Frontal cortex (tissue), 4 donors: ENCODE data around the gene TNFRSF25. TPM values are rescaled to one million over a fixed set of nuclear protein-coding genes. Genes with fewer than 3 reads are reported as not detected.
A peak's percentile ranks its signal among the peaks of the same experiment; 100 is the strongest.

Experiments used
- DNase-seq, 2 donors: peaks; one replicate each; pipeline ENCODE4 v3.0.0; 2012; ENCODE audit warnings: low spot score in 2 of 2
- FAIRE-seq: peaks from 2 replicates; lab custom pipeline; 2012; peaks lifted over from hg19 to GRCh38; lab: Jason Lieb, UNC
- total RNA-seq: library from RNA; depleted of rRNA; stranded (reverse); fragments of >200 nt; gene quantifications from one replicate; pipeline ENCODE4 v1.2.3, GENCODE V29; 2014
- donor health status: control.
- donor health status: control.
- donor health status: control.

Gene TNFRSF25, protein sequence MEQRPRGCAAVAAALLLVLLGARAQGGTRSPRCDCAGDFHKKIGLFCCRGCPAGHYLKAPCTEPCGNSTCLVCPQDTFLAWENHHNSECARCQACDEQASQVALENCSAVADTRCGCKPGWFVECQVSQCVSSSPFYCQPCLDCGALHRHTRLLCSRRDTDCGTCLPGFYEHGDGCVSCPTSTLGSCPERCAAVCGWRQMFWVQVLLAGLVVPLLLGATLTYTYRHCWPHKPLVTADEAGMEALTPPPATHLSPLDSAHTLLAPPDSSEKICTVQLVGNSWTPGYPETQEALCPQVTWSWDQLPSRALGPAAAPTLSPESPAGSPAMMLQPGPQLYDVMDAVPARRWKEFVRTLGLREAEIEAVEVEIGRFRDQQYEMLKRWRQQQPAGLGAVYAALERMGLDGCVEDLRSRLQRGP
- 9.0 TPM for total RNA-seq

DNA sequence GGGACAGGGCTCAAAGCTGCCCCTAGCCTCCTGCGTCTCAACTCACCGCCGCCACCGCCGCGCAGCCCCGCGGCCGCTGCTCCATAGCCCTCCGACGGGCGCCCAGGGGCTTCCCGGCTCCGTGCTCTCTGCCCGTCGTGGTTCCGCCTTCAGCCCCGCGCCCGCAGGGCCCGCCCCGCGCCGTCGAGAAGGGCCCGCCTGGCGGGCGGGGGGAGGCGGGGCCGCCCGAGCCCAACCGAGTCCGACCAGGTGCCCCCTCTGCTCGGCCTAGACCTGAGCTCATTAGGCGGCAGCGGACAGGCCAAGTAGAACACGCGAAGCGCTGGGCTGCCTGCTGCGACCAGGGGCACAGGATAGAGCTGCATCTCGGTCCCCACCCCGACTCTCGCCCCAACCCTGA is at the start of gene TNFRSF25:
TNFRSF25 (minus strand) TSS at position 151 of the 400 bp plus-strand sequence; CDS start at position 85, 66 bp downstream.
- FAIRE-seq (no peak), DNase-seq (no peak)

DNA sequence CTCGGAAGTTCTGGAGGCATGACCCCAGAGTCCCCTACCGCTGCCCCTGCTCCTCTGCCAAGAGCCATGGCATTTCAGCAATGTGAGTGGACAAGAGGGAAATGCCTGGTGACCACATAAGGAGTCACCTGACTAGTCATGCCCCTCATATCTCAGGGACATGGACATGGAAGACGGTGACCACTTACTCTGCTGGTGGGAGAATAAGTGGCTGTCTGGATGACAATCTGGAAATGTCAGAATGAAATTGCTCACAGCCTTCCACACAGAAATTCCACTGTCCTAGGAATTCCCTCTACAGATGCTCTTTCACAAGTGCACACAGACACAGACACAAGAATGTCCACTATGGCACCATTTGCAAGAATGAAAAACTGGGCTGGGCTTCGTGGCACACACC is 49.8 kb upstream of the TNFRSF25 start:
- no peak for FAIRE-seq

DNA sequence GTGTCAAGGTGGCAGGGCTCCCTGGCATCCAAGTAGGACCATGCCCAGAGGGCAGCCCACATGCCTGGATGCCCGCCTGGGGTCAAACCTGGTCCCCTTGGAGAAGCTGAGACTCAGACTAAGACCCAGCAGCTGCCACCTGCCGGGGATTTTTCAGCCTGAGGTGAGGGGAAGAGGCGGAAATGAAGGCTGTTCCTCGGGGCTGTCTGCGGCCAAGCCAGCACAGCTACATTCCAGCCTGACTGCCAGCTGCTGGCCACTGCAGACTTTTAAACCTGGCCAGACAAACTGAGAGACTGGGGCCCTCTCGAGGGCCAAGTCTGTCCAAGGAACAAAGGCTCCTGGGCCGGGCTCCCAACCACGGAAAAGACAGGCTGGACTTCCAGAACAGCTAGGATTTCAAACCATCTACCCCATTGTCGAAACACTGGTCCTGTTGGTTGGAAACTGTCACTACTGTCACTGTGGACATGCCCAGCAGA is 47.4 kb upstream of the TNFRSF25 start:
- FAIRE-seq: no peak
- no peak for DNase-seq

More for the DNA sequence above, 49.8 kb upstream of the TNFRSF25 start:
- DNase-seq: no peak

DNA sequence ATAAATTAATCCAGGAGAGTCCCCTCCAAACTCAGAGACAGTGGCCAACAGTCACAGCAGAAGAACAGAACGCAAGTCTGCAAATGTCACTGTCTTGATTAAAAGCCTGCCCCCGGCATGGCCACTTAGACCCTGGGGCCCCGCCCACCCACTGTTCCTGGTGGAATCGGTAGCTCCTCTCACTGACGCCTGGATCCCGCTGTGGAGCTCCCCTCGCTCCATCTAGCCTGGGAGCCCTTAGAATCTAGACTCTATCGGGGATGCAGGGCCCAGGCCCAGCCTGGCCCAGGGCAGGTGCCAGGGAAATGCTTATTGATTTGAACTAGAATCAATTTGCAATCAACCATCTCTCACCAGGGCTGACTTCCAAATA is 46.9 kb upstream of the TNFRSF25 start:
- no peak for FAIRE-seq

DNA sequence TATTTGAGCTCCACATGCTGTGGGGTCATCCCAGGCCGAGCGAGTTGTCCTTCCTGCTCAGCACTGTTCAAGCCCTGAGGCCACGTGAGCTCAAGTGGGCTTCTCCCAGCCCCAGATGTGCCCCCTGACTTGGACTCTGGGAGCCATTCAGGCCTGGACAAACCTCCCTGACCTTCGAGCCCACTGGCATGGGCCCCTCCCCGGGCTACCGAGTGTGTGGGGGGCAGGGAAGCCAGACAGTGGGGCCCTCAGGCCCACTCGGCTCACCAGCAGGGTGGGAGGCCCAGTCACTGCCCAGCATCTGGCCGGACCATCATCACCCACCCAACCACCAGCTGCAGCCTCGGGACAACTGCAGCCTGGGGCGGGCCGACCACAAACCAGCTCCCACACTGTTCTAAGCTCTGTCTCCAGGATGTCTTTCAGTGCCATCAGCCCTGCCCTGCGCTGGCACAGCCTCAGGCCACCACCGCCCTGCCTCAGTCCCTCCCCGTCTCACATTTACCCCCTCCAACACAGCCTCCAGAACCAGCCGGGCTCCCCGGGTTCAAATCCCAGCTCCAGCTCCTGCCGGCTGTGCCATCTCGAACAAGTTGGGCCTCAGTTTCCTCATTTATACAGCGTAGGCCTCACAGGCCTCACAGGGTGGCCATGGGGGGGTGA is 46.4 kb upstream of the TNFRSF25 start:
- DNase-seq: no peak
- no peak for FAIRE-seq

More for the DNA sequence above, 46.9 kb upstream of the TNFRSF25 start:
- no peak for DNase-seq

DNA sequence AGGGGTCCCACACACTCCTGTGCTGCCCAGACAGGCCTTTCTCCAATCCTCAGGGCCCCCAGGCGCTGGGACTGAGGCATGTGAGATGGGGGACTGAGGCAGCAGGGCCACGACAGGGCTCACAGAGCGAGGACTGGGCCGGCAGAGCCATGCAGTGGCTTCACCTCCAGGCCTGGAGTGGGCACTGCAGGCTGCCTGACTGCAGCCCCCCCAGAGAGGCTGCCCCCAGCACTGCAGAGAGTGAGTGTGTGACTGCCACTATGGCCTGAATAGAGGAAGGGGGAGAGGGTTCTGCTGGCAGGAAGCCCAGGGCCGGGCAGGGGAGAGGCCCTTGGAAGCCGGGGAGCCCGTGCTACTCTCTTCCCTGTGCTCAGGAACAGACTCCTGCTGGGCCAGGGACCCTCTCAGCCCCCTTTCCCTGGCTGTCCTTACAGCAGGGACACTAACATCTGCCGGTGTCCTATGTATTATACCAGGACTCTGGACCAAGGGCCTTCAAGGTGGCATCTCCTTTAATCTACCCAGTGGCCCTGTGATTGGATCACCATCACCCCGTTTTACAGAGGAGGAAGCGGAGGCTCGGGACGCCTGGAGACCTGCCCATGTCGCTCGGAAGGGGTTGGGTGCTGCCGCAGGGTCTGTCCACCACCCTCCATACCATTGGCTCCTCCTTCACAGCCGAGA is 45.7 kb upstream of the TNFRSF25 start:
- FAIRE-seq (no peak), DNase-seq (no peak)

DNA sequence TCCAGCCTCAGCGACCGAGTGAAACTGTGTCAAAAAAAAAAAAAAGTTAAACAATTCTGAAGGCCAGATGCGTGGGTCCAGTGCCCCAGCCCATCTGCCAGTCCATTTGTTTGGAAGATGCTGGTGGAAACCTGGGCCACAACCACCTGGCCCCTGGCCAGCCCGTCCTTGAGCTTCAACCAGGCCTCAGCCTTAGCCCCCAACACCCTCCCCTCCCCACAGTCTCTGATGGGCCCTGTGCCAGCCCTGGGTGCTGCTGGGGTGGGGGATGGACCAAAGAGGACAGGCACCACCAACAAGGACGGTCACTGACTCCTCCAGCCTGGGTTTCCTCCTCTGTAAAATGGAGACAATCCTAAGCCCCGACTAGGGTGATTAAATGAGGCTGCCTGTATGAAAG is 45.1 kb upstream of the TNFRSF25 start:
- DNase-seq (no peak), FAIRE-seq (no peak)

DNA sequence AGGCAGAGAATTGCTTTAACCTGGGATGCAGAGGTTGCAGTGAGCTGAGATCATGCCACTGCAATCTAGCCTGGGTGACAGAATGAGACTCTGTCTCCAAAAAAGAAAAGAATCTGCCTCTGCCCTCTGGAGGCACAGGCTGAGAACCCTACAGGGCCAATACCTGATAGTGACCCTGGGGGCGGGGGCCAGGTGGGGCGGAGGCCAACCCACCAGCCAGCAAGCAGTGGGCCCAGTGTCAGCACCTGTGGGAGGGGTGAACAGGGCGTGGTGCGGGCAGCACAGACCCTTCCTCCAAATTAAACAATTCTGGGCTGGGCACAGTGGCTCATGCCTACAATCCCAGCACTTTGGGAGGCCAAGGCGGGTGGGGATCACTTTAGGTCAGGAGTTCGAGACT is 44.5 kb upstream of the TNFRSF25 start:
- DNase-seq (no peak), FAIRE-seq (no peak)

DNA sequence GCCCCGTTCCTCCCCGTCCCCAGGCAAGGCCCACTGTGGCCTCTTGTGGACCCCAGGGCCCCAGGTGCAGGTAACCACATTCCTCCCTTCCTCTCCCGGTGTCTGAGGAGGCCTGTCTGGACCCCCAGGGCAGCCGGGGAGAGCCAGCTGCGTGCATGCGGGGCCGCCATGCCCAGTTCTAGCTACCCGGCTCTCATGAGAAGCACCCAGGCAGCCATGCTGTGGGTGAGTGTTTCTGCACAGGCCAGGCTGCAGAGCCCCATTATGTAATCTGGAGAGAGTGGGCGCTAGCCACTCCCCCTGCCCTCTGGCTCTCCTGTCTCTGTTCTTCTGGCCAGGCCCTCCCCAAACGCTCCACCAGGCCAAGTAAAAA is 43.9 kb upstream of the TNFRSF25 start:
- DNase-seq: peak in 1 of 2 donors; percentile 31
- FAIRE-seq: no peak

DNA sequence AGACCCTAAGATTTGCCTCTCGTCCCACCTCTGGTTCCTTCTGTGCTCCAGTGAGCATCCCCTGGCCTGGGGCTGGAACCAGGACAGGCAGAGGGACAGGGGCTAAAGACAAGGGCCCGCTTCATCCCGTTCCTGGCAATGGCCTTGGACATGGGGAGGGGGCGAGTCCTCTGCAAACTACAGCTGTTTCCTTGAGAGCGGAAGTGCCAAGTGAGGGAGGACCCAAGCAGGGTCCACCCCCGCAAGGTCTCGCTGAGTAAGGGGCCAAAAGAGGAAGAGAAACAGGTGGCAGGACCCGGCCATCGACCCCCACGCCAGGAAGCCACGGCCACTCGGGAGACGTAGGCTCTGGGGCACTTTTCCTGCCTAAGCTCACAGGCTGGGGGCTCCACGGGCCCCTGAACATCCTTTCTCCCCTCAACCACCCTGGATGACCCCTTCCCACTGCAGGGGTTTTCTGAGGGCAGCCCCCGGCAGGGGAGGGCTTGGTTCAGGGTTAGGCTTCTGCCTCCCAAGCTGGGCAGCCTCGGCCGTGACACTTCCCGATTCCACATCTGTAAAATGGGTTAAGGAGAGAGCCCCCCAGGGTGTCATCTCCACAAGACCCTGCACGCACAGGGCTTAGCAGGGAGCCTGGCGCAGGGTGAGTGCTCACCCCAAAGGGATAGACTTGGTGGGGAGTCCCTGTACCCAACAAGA is 43.4 kb upstream of the TNFRSF25 start:
- FAIRE-seq (no peak), DNase-seq (no peak)

DNA sequence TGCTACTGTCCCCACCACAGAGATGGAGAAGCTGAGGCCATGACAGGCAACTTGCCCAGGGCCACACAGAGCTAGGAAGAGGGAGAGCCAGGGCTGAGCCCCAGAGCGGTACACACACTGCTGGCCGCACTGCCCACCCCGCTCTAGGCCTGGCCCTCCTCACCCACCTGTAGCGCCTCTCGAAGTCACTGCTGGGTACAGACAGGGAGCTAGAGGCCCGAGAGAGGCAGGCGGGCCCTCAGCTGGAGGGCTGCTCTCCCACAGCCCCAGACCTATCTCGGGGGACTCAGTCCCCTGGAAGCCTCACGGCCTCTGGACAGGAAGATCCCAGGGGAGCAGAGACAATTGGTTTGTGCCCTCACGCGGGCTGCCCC is 42.8 kb upstream of the TNFRSF25 start:
- DNase-seq (no peak), FAIRE-seq (no peak)

DNA sequence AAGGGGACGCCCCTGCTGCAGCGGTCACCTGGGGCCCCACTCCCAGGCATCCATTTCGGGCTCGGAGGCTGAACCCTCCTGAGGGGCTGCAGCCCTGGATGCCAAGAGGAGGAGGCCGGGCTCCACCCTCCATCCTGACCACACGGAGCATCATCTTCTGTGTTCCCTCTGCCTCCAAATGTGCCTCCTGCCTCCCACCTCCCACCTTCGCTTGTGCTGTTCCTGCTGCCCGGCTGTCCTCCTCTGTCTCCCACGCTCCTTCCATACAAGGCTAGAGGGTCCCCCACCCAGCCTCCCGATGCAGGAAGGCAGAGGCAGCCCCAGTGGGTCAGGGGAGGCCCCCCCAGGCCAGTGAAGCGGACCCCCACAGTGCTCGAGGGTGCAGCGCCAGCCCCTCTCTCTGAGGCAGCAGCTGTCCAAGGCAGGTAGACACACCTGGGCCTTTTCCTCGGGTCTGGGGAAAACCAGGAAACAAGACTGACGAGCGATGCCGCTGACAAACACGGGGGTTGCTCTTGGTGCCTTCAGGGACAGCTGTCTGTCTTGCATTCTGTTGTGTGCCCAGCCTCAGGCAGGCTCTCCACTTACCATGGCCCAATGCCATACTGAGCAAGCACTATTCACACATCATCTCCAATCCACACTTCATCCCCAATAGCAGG is 42.3 kb upstream of the TNFRSF25 start:
- FAIRE-seq (no peak), DNase-seq (no peak)

DNA sequence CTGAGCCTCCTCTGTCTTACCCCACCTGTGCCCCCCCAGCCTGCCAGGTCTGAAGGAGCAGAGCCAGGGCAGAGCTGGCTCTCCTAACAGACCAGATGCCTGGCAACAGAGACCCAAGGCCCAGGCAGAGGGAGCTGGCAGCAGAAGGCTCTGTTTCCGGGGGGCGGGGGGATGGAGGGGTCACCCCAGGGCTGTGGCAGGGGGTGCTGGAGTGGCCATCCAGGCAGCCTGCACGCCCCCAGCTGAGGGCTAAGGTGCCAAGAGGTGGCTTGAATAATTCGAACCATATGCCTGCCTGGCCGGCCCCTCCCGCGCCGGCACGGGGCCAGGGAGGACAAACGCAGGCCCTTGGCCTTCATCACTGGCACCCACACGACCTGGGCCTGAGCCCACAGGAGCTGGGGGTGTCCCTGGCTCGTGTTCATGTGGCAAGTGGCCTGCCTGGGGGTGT is 41.5 kb upstream of the TNFRSF25 start:
- no peak for FAIRE-seq
- peak in 1 of 2 donors; percentile 29 for DNase-seq

DNA sequence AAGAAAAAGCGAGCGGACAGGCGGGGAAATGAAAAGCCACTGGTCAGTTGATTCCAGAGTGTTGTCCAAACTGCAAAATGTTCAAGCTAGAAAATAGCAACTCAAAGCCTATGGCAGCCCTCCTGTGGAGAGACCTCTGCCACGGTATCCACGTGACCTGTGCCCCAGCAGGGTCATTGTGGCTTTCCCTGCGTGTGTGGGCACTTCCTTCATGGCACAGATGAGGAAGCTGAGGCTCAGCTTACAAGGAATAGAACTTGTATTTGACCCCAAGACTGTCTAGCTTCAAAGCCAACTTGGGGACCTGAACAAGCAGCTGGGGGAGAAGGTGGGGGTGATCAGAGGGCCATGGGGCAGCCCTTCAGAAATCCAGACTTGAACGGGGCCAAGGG is 41.1 kb upstream of the TNFRSF25 start:
- FAIRE-seq (no peak), DNase-seq (peak in 1 of 2 donors; percentile 22)

DNA sequence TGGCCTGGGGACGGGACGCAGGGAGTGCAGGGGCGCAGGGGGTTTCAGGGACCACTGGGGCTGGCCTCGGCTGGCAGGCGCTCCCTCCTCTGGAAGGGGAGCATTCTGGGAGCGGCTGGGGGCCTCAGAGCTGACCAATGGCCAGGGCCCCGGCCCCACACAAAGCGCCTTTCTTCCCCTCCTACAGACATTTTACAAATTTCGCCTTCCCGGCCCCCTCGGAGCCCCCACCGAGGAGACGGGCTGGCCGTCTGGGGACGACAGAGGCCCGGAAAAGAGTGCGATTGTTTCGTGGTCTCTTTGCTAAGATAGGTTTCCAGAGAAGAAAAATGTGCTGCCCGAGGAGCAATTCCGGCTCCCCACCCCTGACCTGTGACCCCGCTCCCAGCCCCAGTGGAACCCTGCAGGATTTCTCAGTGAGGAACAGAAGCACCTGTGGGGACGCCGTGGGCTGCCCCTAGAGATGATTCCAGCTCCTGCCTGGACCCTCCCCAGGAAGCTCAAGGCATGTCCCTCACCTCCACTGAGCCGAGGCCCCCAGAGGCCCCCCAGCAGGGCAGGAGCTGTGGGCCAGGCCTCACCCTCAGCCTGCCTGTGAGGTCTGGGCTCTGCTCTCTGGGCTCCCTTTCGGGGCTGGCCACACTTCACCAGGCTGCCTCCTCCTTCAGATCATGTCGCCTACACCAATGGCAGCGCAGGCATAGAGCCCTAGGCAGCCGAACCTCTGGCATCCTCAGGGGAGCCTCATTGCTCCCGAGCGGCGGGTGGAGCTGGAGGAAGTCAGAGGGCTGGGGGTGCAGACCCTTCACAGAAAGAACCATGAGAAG is 40.5 kb upstream of the TNFRSF25 start:
- FAIRE-seq (no peak), DNase-seq (peak in 1 of 2 donors; percentile 17)

DNA sequence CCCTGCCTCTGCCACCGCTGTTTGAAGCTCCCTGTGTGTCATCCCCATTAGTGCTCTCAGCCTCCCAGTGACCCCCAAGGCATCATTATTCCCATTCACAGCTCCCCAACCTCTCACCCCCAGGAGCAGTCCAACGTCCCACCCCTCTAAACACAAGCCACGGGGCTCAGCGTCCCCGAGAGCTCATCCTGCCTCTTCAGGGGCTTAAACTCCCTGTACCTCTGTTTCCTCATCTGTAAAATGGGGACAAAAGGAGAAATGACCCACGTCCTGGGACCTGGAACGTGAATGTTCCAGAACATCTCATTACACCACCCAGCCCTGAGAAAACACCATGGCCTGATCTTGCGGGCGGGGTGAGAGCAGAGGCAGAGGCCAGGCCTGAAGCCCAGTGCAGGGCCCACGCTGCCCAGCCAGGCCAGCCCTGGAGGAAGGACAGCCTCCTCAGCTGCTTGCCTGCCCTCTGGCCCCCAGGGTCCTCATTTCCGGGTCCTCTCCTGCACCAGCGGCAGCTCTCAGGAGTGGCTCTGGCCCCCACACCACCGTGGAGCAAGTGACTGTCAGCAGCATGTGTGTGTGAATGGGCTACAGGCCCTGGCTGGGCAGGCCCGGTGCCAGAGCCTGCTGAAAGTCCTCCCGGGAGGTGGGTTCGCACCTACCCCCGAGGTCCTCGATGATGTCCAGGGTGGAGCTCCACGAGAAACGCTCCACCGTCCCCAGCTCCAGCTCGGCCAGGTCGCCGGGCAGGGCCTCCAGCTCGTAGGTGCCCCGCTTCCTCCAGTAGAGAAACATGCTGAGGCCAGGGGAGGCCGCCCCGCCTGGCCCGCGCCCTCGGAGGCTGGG is 39.6 kb upstream of the TNFRSF25 start:
- FAIRE-seq (no peak), DNase-seq (no peak)

DNA sequence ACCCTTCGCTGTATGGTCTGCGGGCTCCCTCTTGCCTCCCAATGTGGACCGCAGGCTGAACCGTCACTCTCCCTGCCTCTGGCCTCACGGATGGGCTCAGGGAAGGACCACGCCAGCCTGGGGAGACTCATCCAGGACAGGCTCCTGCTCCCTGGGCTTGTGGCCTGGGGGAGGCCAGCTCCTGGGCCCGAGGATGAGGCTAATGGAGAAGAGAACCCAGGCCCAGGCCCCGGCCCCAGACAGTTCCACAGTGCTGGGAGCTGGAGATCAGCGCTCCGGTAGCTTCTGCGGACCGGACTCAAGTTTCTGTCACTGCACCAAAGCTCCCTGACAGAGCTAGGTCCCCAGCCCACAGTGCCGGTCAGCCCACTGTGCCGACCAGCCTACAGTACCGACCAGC is 38.9 kb upstream of the TNFRSF25 start:
- DNase-seq: no peak
- FAIRE-seq: no peak
